B cell (primary cell): ENCODE measurements around the gene PCSK1N. TPM values are rescaled to one million over a fixed set of nuclear protein-coding genes. Genes with fewer than 3 reads are reported as not detected.

Experiments
- ATAC-seq: fragments of 200-7000 bp; cut with Tn5 transposase; one replicate; pipeline ENCODE4 v1.10.0; 2021; ENCODE audit warnings: low read depth, mild to moderate bottlenecking, moderate number of reproducible peaks, moderate library complexity
- CTCF ChIA-PET: fragments of 350-600 bp; sonication (Branson Sonifier 250); formaldehyde crosslinking; loops from one replicate; lab custom pipeline; 2021; ENCODE audit warnings: antibody characterized with exemption, inconsistent platforms; lab: Charles Lee
- POLR2A ChIA-PET: fragments of 350-600 bp; sonication (Branson Sonifier 250); formaldehyde crosslinking; loops from one replicate; lab custom pipeline; 2021; ENCODE audit warnings: antibody characterized with exemption; lab: Charles Lee
- DNase-seq: peaks from one replicate; pipeline ENCODE4 v3.0.0; 2013
- H2AFZ ChIP-seq: 2 replicates; pipeline ENCODE4 v1.6.1; 2012; ENCODE audit warnings: mild to moderate bottlenecking, low read depth, low read length; ENCODE audit not compliant: insufficient read depth, poor library complexity, severe bottlenecking
- H3K27ac ChIP-seq, 2 donors: 1 replicate in 1 of 2; 2 replicates in 1 of 2; pipeline ENCODE4 v1.5.1; 2012 to 2013; ENCODE audit warnings: low read length in 2 of 2, mild to moderate bottlenecking in 2 of 2, moderate library complexity in 1 of 2
- H3K27me3 ChIP-seq, 4 experiments: fragments of 200-600 bp in 1 of 4; sonication (generic) in 1 of 4; replicated peaks in 1 of 4; 1 replicate in 2 of 4; 2 replicates in 2 of 4; pipeline versions ENCODE4 v1.6.1 to v1.7.0; 2013 to 2016; ENCODE audit warnings: low read length in 3 of 4, mild to moderate bottlenecking in 2 of 4, mixed read lengths in 1 of 4, moderate library complexity in 1 of 4; ENCODE audit not compliant: insufficient read depth in 4 of 4, control insufficient read depth in 3 of 4; ENCODE audit errors: control extremely low read depth in 1 of 4
- H3K36me3 ChIP-seq, 2 experiments: replicated peaks in 1 of 2; 1 replicate in 1 of 2; 2 replicates in 1 of 2; pipeline versions ENCODE4 v1.6.1 to v1.7.1; 2013; ENCODE audit warnings: low read length in 1 of 2; ENCODE audit not compliant: insufficient read depth in 2 of 2, control insufficient read depth in 1 of 2; ENCODE audit errors: control extremely low read depth in 1 of 2, extremely low read depth in 1 of 2
- H3K4me1 ChIP-seq, 2 donors: fragments of 200-600 bp in 1 of 2; sonication (generic) in 1 of 2; 1 replicate in 1 of 2; 2 replicates in 1 of 2; pipeline versions ENCODE4 v1.5.1 to v1.6.1; 2013 to 2017; ENCODE audit warnings: low read length in 2 of 2; ENCODE audit not compliant: control insufficient read depth in 2 of 2, insufficient read depth in 2 of 2
- H3K4me2 ChIP-seq: replicated peaks from 2 replicates; pipeline ENCODE3; 2012; ENCODE audit warnings: mild to moderate bottlenecking, low read depth, low read length; ENCODE audit not compliant: poor library complexity, severe bottlenecking
- H3K4me3 ChIP-seq, 5 experiments: fragments of 200-600 bp in 1 of 5; sonication (generic) in 1 of 5; 1 replicate in 3 of 5; 2 replicates in 2 of 5; pipeline versions ENCODE4 v1.5.1 to v1.7.0; 2011 to 2016; ENCODE audit warnings: low read length in 4 of 5, mild to moderate bottlenecking in 4 of 5, low read depth in 2 of 5, control low read depth in 1 of 5, moderate library complexity in 1 of 5; ENCODE audit not compliant: insufficient read depth in 1 of 5; ENCODE audit errors: control extremely low read depth in 1 of 5, extremely low read depth in 1 of 5
- H3K79me2 ChIP-seq: fragments of 200-600 bp; sonication (generic); one replicate; pipeline ENCODE4 v1.6.0; 2016; ENCODE audit warnings: low read length; ENCODE audit not compliant: control insufficient read depth, insufficient read depth
- H3K9ac ChIP-seq: fragments of 200-600 bp; sonication (generic); 2 replicates; pipeline ENCODE4 v1.6.1; 2017; ENCODE audit warnings: mild to moderate bottlenecking, low read length, moderate library complexity
- H3K9me3 ChIP-seq, 3 donors: one replicate each; pipeline versions ENCODE4 v1.6.1 to v1.7.1; 2013; ENCODE audit warnings: low read length in 2 of 3; ENCODE audit not compliant: control insufficient read depth in 2 of 3, insufficient read depth in 1 of 3; ENCODE audit errors: control extremely low read depth in 1 of 3
- H4K20me1 ChIP-seq: 2 replicates; pipeline ENCODE4 v1.6.0; 2012; ENCODE audit warnings: mild to moderate bottlenecking, low read length; ENCODE audit not compliant: insufficient read depth, control insufficient read depth, poor library complexity, severe bottlenecking
- H3K27ac Mint-ChIP-seq: one replicate; pipeline ENCODE4 v1.8.0; 2021; ENCODE audit warnings: mixed read lengths
- H3K27me3 Mint-ChIP-seq: one replicate; pipeline ENCODE4 v1.8.0; 2021; ENCODE audit warnings: mixed read lengths
- H3K4me1 Mint-ChIP-seq: one replicate; pipeline ENCODE4 v1.8.0; 2021; ENCODE audit warnings: mixed read lengths
- H3K4me3 Mint-ChIP-seq: one replicate; pipeline ENCODE4 v1.8.0; 2021; ENCODE audit warnings: mixed read lengths
- H3K9me3 Mint-ChIP-seq: one replicate; pipeline ENCODE4 v1.8.0; 2022; ENCODE audit warnings: mixed read lengths; ENCODE audit not compliant: insufficient read depth
- EZH2 ChIP-seq: IDR thresholded peaks from 2 replicates; pipeline ENCODE4 v1.6.1; 2012; ENCODE audit warnings: borderline replicate concordance, low read depth, mild to moderate bottlenecking, moderate library complexity, low read length; ENCODE audit not compliant: insufficient read depth, poor library complexity, severe bottlenecking
- WGBS: methylation state at CpG from one replicate; pipeline ENCODE4 v1.1.5; 2013; ENCODE audit warnings: missing lambda C conversion rate; ENCODE audit not compliant: insufficient coverage; 5-methylcytosine and 5-hydroxymethylcytosine counted together
- intact Hi-C: fragments of 100-400 bp; cut with micrococcal nuclease; formaldehyde crosslinking; loops from one replicate; pipeline ENCODE4 v1.10.0; 2022
- polyA plus RNA-seq: library from polyadenylated mRNA; depleted of rRNA; stranded (reverse); fragments of >200 nt; gene quantifications from 2 replicates; pipeline ENCODE4 v1.2.3, GENCODE V29; 2012
- total RNA-seq, 2 donors: library from RNA; stranded (reverse); fragments of 120-200 nt in 1 of 2; gene quantifications; 1 replicate in 1 of 2; 2 replicates in 1 of 2; pipeline versions ENCODE4 v1.2.3 to v1.2.4, GENCODE V29; 2013 to 2022
- TF ChIP-seq, protein P1 (sequence below): fragments of 200-600 bp; IDR thresholded peaks from one replicate; pipeline ENCODE4 v1.8.0; 2022; ENCODE audit warnings: antibody characterized with exemption, mild to moderate bottlenecking

Gene PCSK1N
- total and polyA plus RNA-seq, 2 donors (not counting 1 experiment from before 2014, with no cell fraction given), result 0.09 TPM; not detected in 1

DNA sequence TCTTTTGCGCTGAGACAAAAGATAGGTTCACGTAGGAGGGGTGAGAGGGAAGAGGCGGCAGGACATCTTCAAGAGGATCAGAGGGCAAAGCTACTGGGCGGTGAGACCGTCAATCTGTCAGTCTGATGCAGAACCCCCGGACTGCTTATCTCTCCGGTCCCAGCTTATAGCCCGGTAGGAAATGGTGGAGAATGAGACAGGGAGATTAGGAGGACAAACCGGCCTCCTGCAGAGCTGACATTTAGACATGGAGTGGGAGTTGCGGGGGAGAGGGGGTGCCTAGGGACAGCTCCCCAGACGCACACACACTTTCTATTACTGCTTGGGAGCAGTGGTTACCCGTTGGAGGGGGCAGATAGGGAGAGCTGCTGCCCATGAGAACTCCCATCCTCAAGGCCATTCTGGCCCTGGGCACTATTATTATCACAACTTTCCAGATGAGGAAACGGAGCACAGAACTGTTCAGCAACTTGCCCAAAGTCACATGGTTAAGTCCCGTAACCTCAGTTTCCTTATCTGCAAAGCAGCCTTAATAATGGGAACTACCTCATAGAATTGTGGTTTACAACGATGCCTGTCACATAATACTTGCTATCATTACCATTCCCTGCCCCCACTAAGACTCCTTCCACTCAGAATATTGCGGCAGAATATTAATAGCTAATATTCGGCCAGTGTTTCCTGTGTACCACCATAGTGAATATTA is 34.7 kb downstream of the PCSK1N start:
- POLR2A ChIA-PET, result interaction anchor here (0.6 to 1.5 kb wide), 6 partner anchors 42 to 1567 kb away, joined by 3 to 9 read pairs (median 4); partner anchors contain the start of genes PQBP1, TBC1D25 and TIMM17B
- 31% methylated on average over 8 of the region's 17 CpGs for WGBS
- Histone ChIP-seq H3K4me2 (peak overlapping the region; percentile 60), H4K20me1 (no peaks in the 10 kb centered on the region), H3K9me3 (no peaks in the 10 kb centered on the region), H3K9ac (peak overlapping the region; percentile 64), H3K27ac (peak overlapping the region; percentile 81 to 88), H3K36me3 (peaks cover 0 to 5% of the 10 kb centered on the region in 2 experiments), H3K27me3 (no peaks in the 10 kb centered on the region), H3K4me3 (peak overlapping the region; percentile 59 to 82 (median 65)), H3K4me1 (peaks cover 4 to 16% of the 10 kb centered on the region in 2 donors), H3K79me2 (no peaks in the 10 kb centered on the region), H2AFZ (peak overlapping the region; percentile 83)
- Mint-ChIP-seq H3K27me3 (no peaks in the 10 kb centered on the region), H3K9me3 (no peaks in the 10 kb centered on the region), H3K4me3 (peak overlapping the region; percentile 96), H3K27ac (peak overlapping the region; percentile 98), H3K4me1 (peaks cover 14% of the 10 kb centered on the region)
- CTCF ChIA-PET, result interaction anchor here (1.0 to 1.5 kb wide), 4 partner anchors 117 to 355 kb away, joined by 3 to 7 read pairs (median 3); partner anchors contain the start of gene WAS
- DNase-seq (no peak), ATAC-seq (no peak)
- TF ChIP-seq, protein P1, sequence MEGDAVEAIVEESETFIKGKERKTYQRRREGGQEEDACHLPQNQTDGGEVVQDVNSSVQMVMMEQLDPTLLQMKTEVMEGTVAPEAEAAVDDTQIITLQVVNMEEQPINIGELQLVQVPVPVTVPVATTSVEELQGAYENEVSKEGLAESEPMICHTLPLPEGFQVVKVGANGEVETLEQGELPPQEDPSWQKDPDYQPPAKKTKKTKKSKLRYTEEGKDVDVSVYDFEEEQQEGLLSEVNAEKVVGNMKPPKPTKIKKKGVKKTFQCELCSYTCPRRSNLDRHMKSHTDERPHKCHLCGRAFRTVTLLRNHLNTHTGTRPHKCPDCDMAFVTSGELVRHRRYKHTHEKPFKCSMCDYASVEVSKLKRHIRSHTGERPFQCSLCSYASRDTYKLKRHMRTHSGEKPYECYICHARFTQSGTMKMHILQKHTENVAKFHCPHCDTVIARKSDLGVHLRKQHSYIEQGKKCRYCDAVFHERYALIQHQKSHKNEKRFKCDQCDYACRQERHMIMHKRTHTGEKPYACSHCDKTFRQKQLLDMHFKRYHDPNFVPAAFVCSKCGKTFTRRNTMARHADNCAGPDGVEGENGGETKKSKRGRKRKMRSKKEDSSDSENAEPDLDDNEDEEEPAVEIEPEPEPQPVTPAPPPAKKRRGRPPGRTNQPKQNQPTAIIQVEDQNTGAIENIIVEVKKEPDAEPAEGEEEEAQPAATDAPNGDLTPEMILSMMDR, result no peak
- TF ChIP-seq EZH2, result no peak
- intact Hi-C loops, result loop anchor here (1.0 to 5.0 kb wide), 6 partner anchors 90 to 323 kb away; partner anchors contain the start of genes FTSJ1, PIM2 and TFE3

DNA sequence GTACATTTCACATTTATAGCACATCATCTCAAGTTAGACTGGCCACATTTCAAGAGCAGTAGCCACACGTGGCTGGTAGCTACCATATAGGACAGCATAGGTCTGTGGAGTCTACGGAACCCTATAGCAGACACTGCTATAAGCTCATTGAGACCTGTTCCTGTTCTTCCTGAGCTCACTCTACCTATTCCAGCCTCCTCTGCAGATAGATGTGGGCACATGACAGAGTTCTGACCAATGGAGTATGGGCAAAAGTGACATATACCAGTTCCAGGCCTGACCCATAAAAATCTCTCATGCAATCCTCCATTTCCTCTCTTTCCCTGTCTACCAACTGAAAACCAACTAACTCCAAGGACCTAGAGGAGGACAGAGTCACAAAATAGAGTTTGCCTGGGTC is 37.1 kb downstream of the PCSK1N start:
- Mint-ChIP-seq H3K4me3 (no peak overlapping the region), H3K4me1 (peaks cover 14% of the 10 kb centered on the region), H3K27me3 (no peaks in the 10 kb centered on the region), H3K9me3 (no peaks in the 10 kb centered on the region), H3K27ac (no peak overlapping the region)
- H3K4me2 ChIP-seq, result no peak overlapping the region
- ATAC-seq, result no peak
- H3K27me3 ChIP-seq, result no peaks in the 10 kb centered on the region
- no peak for TF ChIP-seq EZH2
- TF ChIP-seq, protein P1, result no peak
- H3K4me3 ChIP-seq, result no peak overlapping the region
- ChIA-PET POLR2A (interaction anchor here (0.7 kb wide), 1 partner anchor 264 kb away, joined by 4 read pairs; no protein-coding TSS in a partner anchor), CTCF (no interaction called here)
- no peaks in the 10 kb centered on the region for H3K36me3 ChIP-seq
- no peaks in the 10 kb centered on the region for H4K20me1 ChIP-seq
- no peak overlapping the region for H3K9ac ChIP-seq
- H3K9me3 ChIP-seq, result no peaks in the 10 kb centered on the region
- no peak overlapping the region for H3K27ac ChIP-seq
- no peak for DNase-seq
- H3K4me1 ChIP-seq, result peaks cover 4 to 16% of the 10 kb centered on the region in 2 donors
- intact Hi-C loops, result no loop called here
- no peak overlapping the region for H2AFZ ChIP-seq
- no peaks in the 10 kb centered on the region for H3K79me2 ChIP-seq
- no CpG with 5 or more reads among the region's 2 CpGs for WGBS
